Measurements from ENCODE around the gene DENND5B.

DENND5B gene

DNA sequence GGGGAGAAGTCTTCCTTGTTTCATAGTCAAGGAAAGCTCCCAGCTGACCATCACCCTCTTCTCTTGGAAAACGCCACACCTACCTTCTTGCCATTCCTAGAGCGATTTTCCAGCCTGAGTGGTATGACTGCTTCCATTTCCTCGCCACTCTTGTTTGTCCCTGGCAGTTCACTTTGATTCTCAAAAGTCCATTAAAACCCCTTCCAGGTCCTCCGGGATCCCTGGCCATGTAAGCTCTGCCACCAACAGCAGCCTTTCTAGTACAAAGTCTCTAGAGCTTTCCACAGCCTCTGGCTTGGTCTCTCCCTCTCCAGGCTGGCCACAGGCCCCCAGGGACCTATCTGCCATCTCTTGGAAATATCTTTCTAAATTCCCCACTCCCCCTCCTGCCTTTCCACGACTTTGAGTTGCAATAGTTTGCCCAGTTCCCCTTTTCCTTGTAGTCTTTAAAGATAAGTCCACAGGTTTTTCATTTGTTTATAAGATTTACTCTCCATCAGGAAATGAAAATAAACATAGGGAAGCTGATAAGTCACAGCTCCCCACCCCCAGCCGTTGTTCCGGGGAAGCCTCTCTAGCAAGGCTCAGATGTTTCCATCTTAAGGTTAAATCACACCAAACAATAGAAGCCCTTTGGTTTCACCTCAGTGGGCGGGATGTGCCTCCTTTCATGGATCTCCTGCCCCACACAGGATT is 222.1 kb downstream of the DENND5B start (continued):
- TF ChIP-seq, protein P1, sequence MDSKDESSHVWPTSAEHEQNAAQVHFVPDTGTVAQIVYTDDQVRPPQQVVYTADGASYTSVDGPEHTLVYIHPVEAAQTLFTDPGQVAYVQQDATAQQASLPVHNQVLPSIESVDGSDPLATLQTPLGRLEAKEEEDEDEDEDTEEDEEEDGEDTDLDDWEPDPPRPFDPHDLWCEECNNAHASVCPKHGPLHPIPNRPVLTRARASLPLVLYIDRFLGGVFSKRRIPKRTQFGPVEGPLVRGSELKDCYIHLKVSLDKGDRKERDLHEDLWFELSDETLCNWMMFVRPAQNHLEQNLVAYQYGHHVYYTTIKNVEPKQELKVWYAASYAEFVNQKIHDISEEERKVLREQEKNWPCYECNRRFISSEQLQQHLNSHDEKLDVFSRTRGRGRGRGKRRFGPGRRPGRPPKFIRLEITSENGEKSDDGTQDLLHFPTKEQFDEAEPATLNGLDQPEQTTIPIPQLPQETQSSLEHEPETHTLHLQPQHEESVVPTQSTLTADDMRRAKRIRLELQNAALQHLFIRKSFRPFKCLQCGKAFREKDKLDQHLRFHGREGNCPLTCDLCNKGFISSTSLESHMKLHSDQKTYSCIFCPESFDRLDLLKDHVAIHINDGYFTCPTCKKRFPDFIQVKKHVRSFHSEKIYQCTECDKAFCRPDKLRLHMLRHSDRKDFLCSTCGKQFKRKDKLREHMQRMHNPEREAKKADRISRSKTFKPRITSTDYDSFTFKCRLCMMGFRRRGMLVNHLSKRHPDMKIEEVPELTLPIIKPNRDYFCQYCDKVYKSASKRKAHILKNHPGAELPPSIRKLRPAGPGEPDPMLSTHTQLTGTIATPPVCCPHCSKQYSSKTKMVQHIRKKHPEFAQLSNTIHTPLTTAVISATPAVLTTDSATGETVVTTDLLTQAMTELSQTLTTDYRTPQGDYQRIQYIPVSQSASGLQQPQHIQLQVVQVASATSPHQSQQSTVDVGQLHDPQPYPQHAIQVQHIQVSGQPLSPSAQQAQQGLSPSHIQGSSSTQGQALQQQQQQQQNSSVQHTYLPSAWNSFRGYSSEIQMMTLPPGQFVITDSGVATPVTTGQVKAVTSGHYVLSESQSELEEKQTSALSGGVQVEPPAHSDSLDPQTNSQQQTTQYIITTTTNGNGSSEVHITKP (tag by site-specific recombination; IDR thresholded peaks at IDR 0.05) = peak; percentile 82
- peak; percentile 54; the same call in 1 of the 2 replicates for TF ChIP-seq ZNF600 (tag by site-specific recombination; IDR thresholded peaks at IDR 0.05)
- TF ChIP-seq, protein P2, sequence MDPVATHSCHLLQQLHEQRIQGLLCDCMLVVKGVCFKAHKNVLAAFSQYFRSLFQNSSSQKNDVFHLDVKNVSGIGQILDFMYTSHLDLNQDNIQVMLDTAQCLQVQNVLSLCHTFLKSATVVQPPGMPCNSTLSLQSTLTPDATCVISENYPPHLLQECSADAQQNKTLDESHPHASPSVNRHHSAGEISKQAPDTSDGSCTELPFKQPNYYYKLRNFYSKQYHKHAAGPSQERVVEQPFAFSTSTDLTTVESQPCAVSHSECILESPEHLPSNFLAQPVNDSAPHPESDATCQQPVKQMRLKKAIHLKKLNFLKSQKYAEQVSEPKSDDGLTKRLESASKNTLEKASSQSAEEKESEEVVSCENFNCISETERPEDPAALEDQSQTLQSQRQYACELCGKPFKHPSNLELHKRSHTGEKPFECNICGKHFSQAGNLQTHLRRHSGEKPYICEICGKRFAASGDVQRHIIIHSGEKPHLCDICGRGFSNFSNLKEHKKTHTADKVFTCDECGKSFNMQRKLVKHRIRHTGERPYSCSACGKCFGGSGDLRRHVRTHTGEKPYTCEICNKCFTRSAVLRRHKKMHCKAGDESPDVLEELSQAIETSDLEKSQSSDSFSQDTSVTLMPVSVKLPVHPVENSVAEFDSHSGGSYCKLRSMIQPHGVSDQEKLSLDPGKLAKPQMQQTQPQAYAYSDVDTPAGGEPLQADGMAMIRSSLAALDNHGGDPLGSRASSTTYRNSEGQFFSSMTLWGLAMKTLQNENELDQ (tag by site-specific recombination; IDR thresholded peaks at IDR 0.05; ENCODE audit: low read depth) = no peak
- TF ChIP-seq BCL11A (tag by site-specific recombination; IDR thresholded peaks at IDR 0.05; ENCODE audit: low read depth) = 0 out of 2 replicates have a peak, but pooled peaks have one; percentile 12
- peak; percentile 4; the same call in 1 of the 2 replicates for TF ChIP-seq PRDM1 (tag by site-specific recombination; IDR thresholded peaks at IDR 0.05)
- TF ChIP-seq, protein P3, sequence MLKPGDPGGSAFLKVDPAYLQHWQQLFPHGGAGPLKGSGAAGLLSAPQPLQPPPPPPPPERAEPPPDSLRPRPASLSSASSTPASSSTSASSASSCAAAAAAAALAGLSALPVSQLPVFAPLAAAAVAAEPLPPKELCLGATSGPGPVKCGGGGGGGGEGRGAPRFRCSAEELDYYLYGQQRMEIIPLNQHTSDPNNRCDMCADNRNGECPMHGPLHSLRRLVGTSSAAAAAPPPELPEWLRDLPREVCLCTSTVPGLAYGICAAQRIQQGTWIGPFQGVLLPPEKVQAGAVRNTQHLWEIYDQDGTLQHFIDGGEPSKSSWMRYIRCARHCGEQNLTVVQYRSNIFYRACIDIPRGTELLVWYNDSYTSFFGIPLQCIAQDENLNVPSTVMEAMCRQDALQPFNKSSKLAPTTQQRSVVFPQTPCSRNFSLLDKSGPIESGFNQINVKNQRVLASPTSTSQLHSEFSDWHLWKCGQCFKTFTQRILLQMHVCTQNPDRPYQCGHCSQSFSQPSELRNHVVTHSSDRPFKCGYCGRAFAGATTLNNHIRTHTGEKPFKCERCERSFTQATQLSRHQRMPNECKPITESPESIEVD (tag by site-specific recombination; IDR thresholded peaks at IDR 0.05) = peak; percentile 67
- TF ChIP-seq, protein P4, sequence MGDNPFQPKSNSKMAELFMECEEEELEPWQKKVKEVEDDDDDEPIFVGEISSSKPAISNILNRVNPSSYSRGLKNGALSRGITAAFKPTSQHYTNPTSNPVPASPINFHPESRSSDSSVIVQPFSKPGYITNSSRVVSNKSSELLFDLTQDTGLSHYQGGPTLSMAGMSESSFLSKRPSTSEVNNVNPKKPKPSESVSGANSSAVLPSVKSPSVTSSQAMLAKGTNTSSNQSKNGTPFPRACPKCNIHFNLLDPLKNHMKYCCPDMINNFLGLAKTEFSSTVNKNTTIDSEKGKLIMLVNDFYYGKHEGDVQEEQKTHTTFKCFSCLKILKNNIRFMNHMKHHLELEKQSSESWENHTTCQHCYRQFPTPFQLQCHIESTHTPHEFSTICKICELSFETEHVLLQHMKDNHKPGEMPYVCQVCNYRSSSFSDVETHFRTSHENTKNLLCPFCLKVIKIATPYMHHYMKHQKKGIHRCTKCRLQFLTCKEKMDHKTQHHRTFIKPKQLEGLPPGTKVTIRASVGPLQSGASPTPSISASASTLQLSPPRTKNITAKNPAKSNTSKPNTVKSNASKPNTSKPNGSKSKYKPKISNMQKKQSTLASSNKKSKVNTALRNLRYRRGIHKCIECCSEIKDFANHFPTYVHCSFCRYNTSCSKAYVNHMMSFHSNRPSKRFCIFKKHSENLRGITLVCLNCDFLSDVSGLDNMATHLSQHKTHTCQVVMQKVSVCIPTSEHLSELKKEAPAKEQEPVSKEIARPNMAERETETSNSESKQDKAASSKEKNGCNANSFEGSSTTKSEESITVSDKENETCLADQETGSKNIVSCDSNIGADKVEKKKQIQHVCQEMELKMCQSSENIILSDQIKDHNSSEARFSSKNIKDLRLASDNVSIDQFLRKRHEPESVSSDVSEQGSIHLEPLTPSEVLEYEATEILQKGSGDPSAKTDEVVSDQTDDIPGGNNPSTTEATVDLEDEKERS (tag by site-specific recombination; IDR thresholded peaks at IDR 0.05) = no peak
- no peak for TF ChIP-seq ZEB2 (tag by site-specific recombination; IDR thresholded peaks at IDR 0.05)
- peak; percentile 50; the same call in 1 of the 2 replicates for TF ChIP-seq ZNF366 (tag by site-specific recombination; conservative IDR thresholded peaks at IDR 0.05)
- TF ChIP-seq OVOL3 (tag by site-specific recombination; IDR thresholded peaks at IDR 0.05) = no peak
- TF ChIP-seq ZNF701 (tag by site-specific recombination; IDR thresholded peaks at IDR 0.05) = no peak
- TF ChIP-seq, protein P5, sequence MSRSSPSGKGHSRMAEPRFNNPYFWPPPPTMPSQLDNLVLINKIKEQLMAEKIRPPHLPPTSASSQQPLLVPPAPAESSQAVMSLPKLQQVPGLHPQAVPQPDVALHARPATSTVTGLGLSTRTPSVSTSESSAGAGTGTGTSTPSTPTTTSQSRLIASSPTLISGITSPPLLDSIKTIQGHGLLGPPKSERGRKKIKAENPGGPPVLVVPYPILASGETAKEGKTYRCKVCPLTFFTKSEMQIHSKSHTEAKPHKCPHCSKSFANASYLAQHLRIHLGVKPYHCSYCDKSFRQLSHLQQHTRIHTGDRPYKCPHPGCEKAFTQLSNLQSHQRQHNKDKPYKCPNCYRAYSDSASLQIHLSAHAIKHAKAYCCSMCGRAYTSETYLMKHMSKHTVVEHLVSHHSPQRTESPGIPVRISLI (tag by site-specific recombination; IDR thresholded peaks at IDR 0.05) = no peak
- TF ChIP-seq YY2 (tag by site-specific recombination; IDR thresholded peaks at IDR 0.05) = no peak
- peak; percentile 86 for TF ChIP-seq ZBTB17 (tag by site-specific recombination; IDR thresholded peaks at IDR 0.05)
- TF ChIP-seq EGR2 (tag by site-specific recombination; IDR thresholded peaks at IDR 0.05; ENCODE audit: low read depth) = peak; percentile 22; the same call in 1 of the 2 replicates
- TF ChIP-seq ZFP69B (tag by site-specific recombination; IDR thresholded peaks at IDR 0.05) = 0 out of 2 replicates have a peak, but pooled peaks have one; percentile 33
- TF ChIP-seq ZNF658 (tag by site-specific recombination; IDR thresholded peaks at IDR 0.05) = no peak
- TF ChIP-seq SP2 (tag by site-specific recombination; IDR thresholded peaks at IDR 0.05) = no peak
- peak; percentile 73 for TF ChIP-seq IKZF3 (tag by site-specific recombination; IDR thresholded peaks at IDR 0.05)
- peak; percentile 92 for TF ChIP-seq MZF1 (tag by site-specific recombination; IDR thresholded peaks at IDR 0.05; ENCODE audit: borderline replicate concordance)
- TF ChIP-seq, protein P6, sequence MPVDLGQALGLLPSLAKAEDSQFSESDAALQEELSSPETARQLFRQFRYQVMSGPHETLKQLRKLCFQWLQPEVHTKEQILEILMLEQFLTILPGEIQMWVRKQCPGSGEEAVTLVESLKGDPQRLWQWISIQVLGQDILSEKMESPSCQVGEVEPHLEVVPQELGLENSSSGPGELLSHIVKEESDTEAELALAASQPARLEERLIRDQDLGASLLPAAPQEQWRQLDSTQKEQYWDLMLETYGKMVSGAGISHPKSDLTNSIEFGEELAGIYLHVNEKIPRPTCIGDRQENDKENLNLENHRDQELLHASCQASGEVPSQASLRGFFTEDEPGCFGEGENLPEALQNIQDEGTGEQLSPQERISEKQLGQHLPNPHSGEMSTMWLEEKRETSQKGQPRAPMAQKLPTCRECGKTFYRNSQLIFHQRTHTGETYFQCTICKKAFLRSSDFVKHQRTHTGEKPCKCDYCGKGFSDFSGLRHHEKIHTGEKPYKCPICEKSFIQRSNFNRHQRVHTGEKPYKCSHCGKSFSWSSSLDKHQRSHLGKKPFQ (tag by site-specific recombination; IDR thresholded peaks at IDR 0.05) = 0 out of 2 replicates have a peak, but pooled peaks have one; percentile 23

All from HEK293 (cell line).